Retinal pigment epithelial cell (primary cell): Measurements from ENCODE around the gene IFITM1.
"Not testable (repeated sequence)": the region's sequence is repeated elsewhere in the genome, so short reads cannot be mapped to it uniquely, and the experiment has no call there.

Experiments
- DNase-seq: peaks from one replicate; pipeline ENCODE4 v3.0.0-alpha.2; 2010; ENCODE audit warnings: low read depth
- H3K4me3 ChIP-seq: 2 replicates; pipeline ENCODE4 v1.5.1; 2011; ENCODE audit warnings: mild to moderate bottlenecking, low read length, control low read depth, moderate library complexity
- CTCF ChIP-seq: conservative IDR thresholded peaks from 2 replicates; pipeline ENCODE4 v1.5.1; 2011; ENCODE audit warnings: low read depth, low read length, control low read depth, inconsistent platforms

The IFITM1 gene

GRCh38 chr11:305844-306211 is 8.0 kb upstream of the IFITM1 start:
- no peak overlapping the region for H3K4me3 ChIP-seq
- no peak for TF ChIP-seq CTCF
- no peak for DNase-seq

GRCh38 chr11:306645-307371 is 7.0 kb upstream of the IFITM1 start:
- DNase-seq = no peak
- no peak overlapping the region for H3K4me3 ChIP-seq
- TF ChIP-seq CTCF = no peak

GRCh38 chr11:307766-308708 is 5.8 kb upstream of the IFITM1 start, which contains the start of gene IFITM2:
IFITM2 (plus strand) TSS chr11:307816; CDS start chr11:308193, 377 bp downstream.
- DNase-seq = peak; percentile 45
- TF ChIP-seq CTCF = peak; percentile 2
- peak within 1 kb of the TSS; percentile 61 for H3K4me3 ChIP-seq

- not testable (repeated sequence) for DNase-seq
- H3K4me3 ChIP-seq = peak overlapping the region; percentile 29
Observed at GRCh38 chr11:308740-309665, 4.8 kb upstream of the IFITM1 start.

GRCh38 chr11:309979-310572 is 3.8 kb upstream of the IFITM1 start:
- H3K4me3 ChIP-seq = peak overlapping the region; percentile 22
- not testable (repeated sequence) for DNase-seq

- peak overlapping the region; percentile 29 for H3K4me3 ChIP-seq
- DNase-seq = not testable (repeated sequence)
Observed at GRCh38 chr11:311013-311748, 2.7 kb upstream of the IFITM1 start.

- H3K4me3 ChIP-seq = no peak overlapping the region
- TF ChIP-seq CTCF = no peak
- DNase-seq = no peak
Observed at GRCh38 chr11:312092-312816, 1.6 kb upstream of the IFITM1 start.
